Measurements from ENCODE around the gene MEGF11. TPM values are rescaled to one million over a fixed set of nuclear protein-coding genes. Genes with fewer than 3 reads are reported as not detected.

MEGF11 gene
- polyA plus RNA-seq, 1 experiment, result 0.04 TPM

GRCh38 chr15:66047321-66048024 is 206.1 kb downstream of the MEGF11 start:
- no peak overlapping the region for H3K4me3 ChIP-seq (ENCODE audit: low read depth, low read length)
- POLR2A ChIA-PET, result no interaction called here
- peaks cover 10% of the 10 kb centered on the region for H3K27me3 ChIP-seq (ENCODE audit: control insufficient read depth, insufficient read depth, low read length)
- TF ChIP-seq, protein P1, sequence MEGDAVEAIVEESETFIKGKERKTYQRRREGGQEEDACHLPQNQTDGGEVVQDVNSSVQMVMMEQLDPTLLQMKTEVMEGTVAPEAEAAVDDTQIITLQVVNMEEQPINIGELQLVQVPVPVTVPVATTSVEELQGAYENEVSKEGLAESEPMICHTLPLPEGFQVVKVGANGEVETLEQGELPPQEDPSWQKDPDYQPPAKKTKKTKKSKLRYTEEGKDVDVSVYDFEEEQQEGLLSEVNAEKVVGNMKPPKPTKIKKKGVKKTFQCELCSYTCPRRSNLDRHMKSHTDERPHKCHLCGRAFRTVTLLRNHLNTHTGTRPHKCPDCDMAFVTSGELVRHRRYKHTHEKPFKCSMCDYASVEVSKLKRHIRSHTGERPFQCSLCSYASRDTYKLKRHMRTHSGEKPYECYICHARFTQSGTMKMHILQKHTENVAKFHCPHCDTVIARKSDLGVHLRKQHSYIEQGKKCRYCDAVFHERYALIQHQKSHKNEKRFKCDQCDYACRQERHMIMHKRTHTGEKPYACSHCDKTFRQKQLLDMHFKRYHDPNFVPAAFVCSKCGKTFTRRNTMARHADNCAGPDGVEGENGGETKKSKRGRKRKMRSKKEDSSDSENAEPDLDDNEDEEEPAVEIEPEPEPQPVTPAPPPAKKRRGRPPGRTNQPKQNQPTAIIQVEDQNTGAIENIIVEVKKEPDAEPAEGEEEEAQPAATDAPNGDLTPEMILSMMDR (IDR thresholded peaks at IDR 0.05; ENCODE audit: insufficient read depth, low read depth, low read length), result no peak
- no peak for DNase-seq (ENCODE audit: low read depth)
- no peaks in the 10 kb centered on the region for H3K36me3 ChIP-seq (ENCODE audit: control insufficient read depth, insufficient read depth, low read length)
- CTCF ChIA-PET, result no interaction called here

DNA sequence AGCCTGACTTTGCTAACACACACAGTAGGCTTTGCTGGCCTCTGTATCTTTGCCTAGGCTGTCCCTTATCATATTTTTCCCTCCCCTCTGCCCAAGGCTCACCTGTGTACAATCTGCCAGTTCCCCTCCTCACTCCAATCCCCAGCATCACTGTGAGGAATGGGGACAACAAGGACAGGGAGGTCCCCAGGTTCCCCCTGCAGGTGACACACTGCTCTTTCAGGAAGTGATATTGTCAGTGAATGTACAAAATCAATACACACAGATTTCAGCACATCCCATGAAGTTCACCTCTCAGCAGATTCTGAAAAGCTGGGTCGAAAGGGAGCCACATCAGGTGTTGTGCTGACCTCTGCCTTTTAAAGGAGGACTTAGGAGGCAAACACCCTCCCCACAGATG is 206.8 kb downstream of the MEGF11 start:
- CTCF ChIA-PET, result no interaction called here
- no peak overlapping the region for H3K4me3 ChIP-seq (ENCODE audit: low read depth, low read length)
- POLR2A ChIA-PET, result no interaction called here
- DNase-seq (ENCODE audit: low read depth), result no peak
- TF ChIP-seq, protein P1 (IDR thresholded peaks at IDR 0.05; ENCODE audit: insufficient read depth, low read depth, low read length), result no peak
- H3K27me3 ChIP-seq (ENCODE audit: control insufficient read depth, insufficient read depth, low read length), result peaks cover 5% of the 10 kb centered on the region
- no peaks in the 10 kb centered on the region for H3K36me3 ChIP-seq (ENCODE audit: control insufficient read depth, insufficient read depth, low read length)

- TF ChIP-seq, protein P1 (IDR thresholded peaks at IDR 0.05; ENCODE audit: insufficient read depth, low read depth, low read length), result no peak
- DNase-seq (ENCODE audit: low read depth), result no peak
- Histone ChIP-seq H3K4me3 (ENCODE audit: low read depth, low read length) (no peak overlapping the region), H3K27me3 (ENCODE audit: control insufficient read depth, insufficient read depth, low read length) (peaks cover 6% of the 10 kb centered on the region), H3K36me3 (ENCODE audit: control insufficient read depth, insufficient read depth, low read length) (no peaks in the 10 kb centered on the region)
- POLR2A ChIA-PET, result no interaction called here
- CTCF ChIA-PET, result no interaction called here
Measured at GRCh38 chr15:66046326-66046725, 207.2 kb downstream of the MEGF11 start.

- ChIA-PET POLR2A (no interaction called here), CTCF (no interaction called here)
- TF ChIP-seq, protein P1 (IDR thresholded peaks at IDR 0.05; ENCODE audit: insufficient read depth, low read depth, low read length), result no peak
- no peaks in the 10 kb centered on the region for H3K36me3 ChIP-seq (ENCODE audit: control insufficient read depth, insufficient read depth, low read length)
- H3K27me3 ChIP-seq (ENCODE audit: control insufficient read depth, insufficient read depth, low read length), result peaks cover 9% of the 10 kb centered on the region
- no peak overlapping the region for H3K4me3 ChIP-seq (ENCODE audit: low read depth, low read length)
- DNase-seq (ENCODE audit: low read depth), result no peak
Measured at GRCh38 chr15:66045542-66045941, 208.0 kb downstream of the MEGF11 start.

- Histone ChIP-seq H3K27me3 (ENCODE audit: control insufficient read depth, insufficient read depth, low read length) (peaks cover 13% of the 10 kb centered on the region), H3K4me3 (ENCODE audit: low read depth, low read length) (no peak overlapping the region), H3K36me3 (ENCODE audit: control insufficient read depth, insufficient read depth, low read length) (no peaks in the 10 kb centered on the region)
- ChIA-PET CTCF (no interaction called here), POLR2A (no interaction called here)
- no peak for DNase-seq (ENCODE audit: low read depth)
- TF ChIP-seq, protein P1 (IDR thresholded peaks at IDR 0.05; ENCODE audit: insufficient read depth, low read depth, low read length), result no peak
Measured at GRCh38 chr15:66044837-66045236, 208.7 kb downstream of the MEGF11 start.
